D721Med (cell line): Measurements from ENCODE around the gene MAN1C1.

ENCODE experiments used
- DNase-seq: peaks from one replicate; pipeline ENCODE4 v3.0.0; 2011; ENCODE audit warnings: low spot score; ENCODE audit not compliant: insufficient read length
- FAIRE-seq: peaks from 2 replicates; lab custom pipeline; 2011; peaks lifted over from hg19 to GRCh38; lab: Jason Lieb, UNC
- CTCF ChIP-seq: IDR thresholded peaks from 2 replicates; pipeline ENCODE4 v1.5.1; 2012; ENCODE audit warnings: mild to moderate bottlenecking, control low read depth; ENCODE audit not compliant: insufficient read depth; ENCODE audit errors: missing control alignments

Gene MAN1C1

GRCh38 chr1:25798666-25799351, 182.2 kb downstream of the MAN1C1 start:
- FAIRE-seq (no peak), DNase-seq (no peak)
- TF ChIP-seq CTCF: no peak

GRCh38 chr1:25799352-25799934, 182.9 kb downstream of the MAN1C1 start:
- FAIRE-seq (no peak), DNase-seq (no peak)
- no peak for TF ChIP-seq CTCF

- FAIRE-seq: no peak
- peak; percentile 58 for DNase-seq
- no peak for TF ChIP-seq CTCF
These were observed 183.5 kb downstream of the MAN1C1 start, which contains the start of gene SELENON for GRCh38 chr1:25799935-25800702. SELENON (plus strand) TSS chr1:25800193; CDS start chr1:25800231, 38 bp downstream.

- FAIRE-seq (no peak), DNase-seq (no peak)
- no peak for TF ChIP-seq CTCF
These were observed 184.2 kb downstream of the MAN1C1 start for GRCh38 chr1:25800703-25801377.

- TF ChIP-seq CTCF: no peak
- FAIRE-seq: no peak
- DNase-seq: no peak
These were observed 186.3 kb downstream of the MAN1C1 start for GRCh38 chr1:25802915-25803314.

GRCh38 chr1:25803368-25803767, 186.8 kb downstream of the MAN1C1 start:
- TF ChIP-seq CTCF: no peak
- FAIRE-seq: no peak
- DNase-seq: no peak
